Gastrocnemius medialis (tissue), 4 donors: ENCODE data around the gene COX15.

ENCODE experiments used
- POLR2A ChIP-seq, 2 donors: fragments of 450-650 bp; IDR thresholded peaks; one replicate each; pipeline ENCODE4 v1.6.1; 2017; ENCODE audit warnings: antibody characterized with exemption in 2 of 2, mild to moderate bottlenecking in 2 of 2, moderate library complexity in 2 of 2
- TF ChIP-seq, protein P1 (sequence below), 5 experiments: fragments of 450-650 bp in 3 of 5; fragments of 200-600 bp in 2 of 5; sonication (generic) in 2 of 5; IDR thresholded peaks in 4 of 5; conservative IDR thresholded peaks in 1 of 5; 1 replicate in 4 of 5; 2 replicates in 1 of 5; pipeline ENCODE4 v1.5.1; 2016 to 2019; ENCODE audit warnings: antibody characterized with exemption in 5 of 5, mild to moderate bottlenecking in 3 of 5, moderate library complexity in 3 of 5

DNA sequence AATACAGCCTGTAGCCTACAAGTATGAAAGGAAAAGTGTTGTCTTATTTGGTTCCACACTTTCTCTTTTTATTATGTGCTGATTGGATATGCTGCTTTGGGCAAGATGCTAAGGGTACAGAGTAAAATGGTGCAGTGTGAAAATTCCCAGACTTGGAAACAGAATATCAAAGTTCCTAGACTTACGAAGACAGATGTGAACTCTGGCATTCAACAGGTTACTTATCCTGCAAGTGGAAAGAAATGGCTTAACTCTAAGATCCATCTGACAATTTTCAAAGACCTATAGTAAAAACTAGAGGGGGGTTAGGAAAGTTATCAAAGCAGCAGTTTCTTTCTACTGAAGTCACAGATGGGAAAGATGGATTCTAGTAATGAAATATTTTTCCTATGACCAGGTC lies 24.2 kb upstream of the COX15 start:
- TF ChIP-seq POLR2A (IDR thresholded peaks at IDR 0.05): no peak
- TF ChIP-seq, protein P1, sequence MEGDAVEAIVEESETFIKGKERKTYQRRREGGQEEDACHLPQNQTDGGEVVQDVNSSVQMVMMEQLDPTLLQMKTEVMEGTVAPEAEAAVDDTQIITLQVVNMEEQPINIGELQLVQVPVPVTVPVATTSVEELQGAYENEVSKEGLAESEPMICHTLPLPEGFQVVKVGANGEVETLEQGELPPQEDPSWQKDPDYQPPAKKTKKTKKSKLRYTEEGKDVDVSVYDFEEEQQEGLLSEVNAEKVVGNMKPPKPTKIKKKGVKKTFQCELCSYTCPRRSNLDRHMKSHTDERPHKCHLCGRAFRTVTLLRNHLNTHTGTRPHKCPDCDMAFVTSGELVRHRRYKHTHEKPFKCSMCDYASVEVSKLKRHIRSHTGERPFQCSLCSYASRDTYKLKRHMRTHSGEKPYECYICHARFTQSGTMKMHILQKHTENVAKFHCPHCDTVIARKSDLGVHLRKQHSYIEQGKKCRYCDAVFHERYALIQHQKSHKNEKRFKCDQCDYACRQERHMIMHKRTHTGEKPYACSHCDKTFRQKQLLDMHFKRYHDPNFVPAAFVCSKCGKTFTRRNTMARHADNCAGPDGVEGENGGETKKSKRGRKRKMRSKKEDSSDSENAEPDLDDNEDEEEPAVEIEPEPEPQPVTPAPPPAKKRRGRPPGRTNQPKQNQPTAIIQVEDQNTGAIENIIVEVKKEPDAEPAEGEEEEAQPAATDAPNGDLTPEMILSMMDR (IDR thresholded peaks at IDR 0.05 in 4 of 5, conservative IDR thresholded peaks at IDR 0.05 in 1 of 5): no peak
